ENCODE results near the gene TOM1L2. TPM values are rescaled to one million over a fixed set of nuclear protein-coding genes. Genes with fewer than 3 reads are reported as not detected.
A peak's percentile ranks its signal among the peaks of the same experiment; 100 is the strongest.

Gene TOM1L2
- total RNA-seq, 1 experiment from 2014 or later = 35.5 TPM

DNA sequence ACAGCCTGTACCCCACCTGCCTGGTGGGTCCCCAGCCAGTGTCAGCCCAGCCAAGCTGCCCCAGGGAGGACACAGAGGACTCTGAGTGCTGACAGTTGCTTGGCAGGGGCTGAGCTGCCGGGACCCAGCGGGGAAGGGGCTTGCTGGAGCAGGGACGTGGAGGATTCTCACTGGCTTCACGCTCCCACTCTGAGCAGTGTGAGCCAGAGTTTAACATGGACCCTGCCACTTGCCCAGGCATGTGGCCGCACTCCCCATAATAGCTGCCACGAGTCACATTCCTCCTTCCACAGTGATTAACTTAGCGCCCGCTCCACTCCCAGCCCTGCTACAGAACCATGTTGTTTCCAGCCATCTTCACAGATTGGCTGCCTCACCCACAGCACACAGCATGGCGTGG is 166.6 kb downstream of the TOM1L2 start:
- Mint-ChIP-seq H3K27ac (ENCODE audit: unreplicated experiment) (peak overlapping the region; percentile 62), H3K4me1 (ENCODE audit: low read depth, unreplicated experiment) (no peaks in the 10 kb centered on the region), H3K4me3 (ENCODE audit: unreplicated experiment) (no peak overlapping the region), H3K9me3 (ENCODE audit: unreplicated experiment) (no peaks in the 10 kb centered on the region), H3K27me3 (ENCODE audit: insufficient read depth, unreplicated experiment) (no peaks in the 10 kb centered on the region), H3K36me3 (ENCODE audit: insufficient read depth, unreplicated experiment) (peaks cover 82% of the 10 kb centered on the region)
- Histone ChIP-seq H3K27me3 (replicated peaks; ENCODE audit: control insufficient read depth, insufficient read depth, low read length) (no peaks in the 10 kb centered on the region), H3K36me3 (ENCODE audit: control insufficient read depth, insufficient read depth, low read length) (peaks cover 3% of the 10 kb centered on the region), H3K4me3 (ENCODE audit: low read depth, low read length) (no peak overlapping the region), H3K4me1 (no peaks in the 10 kb centered on the region), H3K9me3 (no peaks in the 10 kb centered on the region)
- no peak for TF ChIP-seq CTCF (IDR thresholded peaks at IDR 0.05; ENCODE audit: insufficient read depth in 1 of 2, low read depth in 1 of 2, low read length in 1 of 2, severe bottlenecking in 1 of 2, unreplicated experiment in 1 of 2)
- intact Hi-C loops (cut with micrococcal nuclease; ENCODE audit: unreplicated experiment) = no loop called here
- CTCF ChIA-PET = interaction anchor here (0.6 kb wide), 1 partner anchor 85 kb away, joined by 3 read pairs; no protein-coding TSS in a partner anchor
- no peak for DNase-seq
- no TSS peak for BruUV-seq (replicated peaks)
- POLR2A ChIA-PET = no interaction called here

DNA sequence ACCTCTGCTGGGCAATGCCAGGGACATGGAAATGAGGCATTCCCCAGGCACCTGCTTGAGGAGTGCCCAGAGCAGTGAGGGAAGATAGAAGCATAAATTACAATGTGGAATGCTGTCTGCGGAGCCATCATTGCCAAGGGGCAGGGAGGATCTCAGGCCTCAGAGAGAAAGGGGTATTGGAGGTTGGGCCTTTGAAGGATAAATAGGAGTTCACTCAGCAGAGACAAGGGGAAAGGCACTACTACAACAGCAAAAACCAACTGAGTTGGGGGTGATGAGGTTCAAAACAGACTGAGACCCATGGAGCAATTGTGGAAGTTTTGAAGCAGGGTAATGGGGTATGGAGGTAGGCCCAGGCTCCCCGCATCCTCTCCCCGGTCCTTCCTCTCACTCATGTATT is 168.2 kb downstream of the TOM1L2 start:
- Mint-ChIP-seq H3K4me3 (ENCODE audit: unreplicated experiment) (no peak overlapping the region), H3K9me3 (ENCODE audit: unreplicated experiment) (no peaks in the 10 kb centered on the region), H3K4me1 (ENCODE audit: low read depth, unreplicated experiment) (no peaks in the 10 kb centered on the region), H3K27ac (ENCODE audit: unreplicated experiment) (peak overlapping the region; percentile 8), H3K27me3 (ENCODE audit: insufficient read depth, unreplicated experiment) (no peaks in the 10 kb centered on the region), H3K36me3 (ENCODE audit: insufficient read depth, unreplicated experiment) (peaks cover 67% of the 10 kb centered on the region)
- H3K27me3 ChIP-seq (replicated peaks; ENCODE audit: control insufficient read depth, insufficient read depth, low read length) = no peaks in the 10 kb centered on the region
- no TSS peak for BruUV-seq (replicated peaks)
- CTCF ChIA-PET = no interaction called here
- H3K9me3 ChIP-seq = no peaks in the 10 kb centered on the region
- H3K36me3 ChIP-seq (ENCODE audit: control insufficient read depth, insufficient read depth, low read length) = peaks cover 2% of the 10 kb centered on the region; the same call in 1 of the 2 replicates
- H3K4me3 ChIP-seq (ENCODE audit: low read depth, low read length) = no peak overlapping the region
- no peak for DNase-seq
- POLR2A ChIA-PET = no interaction called here
- no peak for TF ChIP-seq CTCF (IDR thresholded peaks at IDR 0.05; ENCODE audit: insufficient read depth in 1 of 2, low read depth in 1 of 2, low read length in 1 of 2, severe bottlenecking in 1 of 2, unreplicated experiment in 1 of 2)
- intact Hi-C loops (cut with micrococcal nuclease; ENCODE audit: unreplicated experiment) = no loop called here
- no peaks in the 10 kb centered on the region for H3K4me1 ChIP-seq

- no peak for TF ChIP-seq CTCF (IDR thresholded peaks at IDR 0.05; ENCODE audit: insufficient read depth in 1 of 2, low read depth in 1 of 2, low read length in 1 of 2, severe bottlenecking in 1 of 2, unreplicated experiment in 1 of 2)
- no peak overlapping the region for H3K4me3 Mint-ChIP-seq (ENCODE audit: unreplicated experiment)
- ChIA-PET POLR2A (no interaction called here), CTCF (no interaction called here)
- no peak overlapping the region for H3K27ac Mint-ChIP-seq (ENCODE audit: unreplicated experiment)
- Histone ChIP-seq H3K9me3 (no peaks in the 10 kb centered on the region), H3K4me3 (ENCODE audit: low read depth, low read length) (no peak overlapping the region), H3K4me1 (no peaks in the 10 kb centered on the region), H3K36me3 (ENCODE audit: control insufficient read depth, insufficient read depth, low read length) (peaks cover 2% of the 10 kb centered on the region; the same call in 1 of the 2 replicates), H3K27me3 (replicated peaks; ENCODE audit: control insufficient read depth, insufficient read depth, low read length) (no peaks in the 10 kb centered on the region)
- no peaks in the 10 kb centered on the region for H3K4me1 Mint-ChIP-seq (ENCODE audit: low read depth, unreplicated experiment)
- peaks cover 66% of the 10 kb centered on the region for H3K36me3 Mint-ChIP-seq (ENCODE audit: insufficient read depth, unreplicated experiment)
- no peak for DNase-seq
- no peaks in the 10 kb centered on the region for H3K27me3 Mint-ChIP-seq (ENCODE audit: insufficient read depth, unreplicated experiment)
- no TSS peak for BruUV-seq (replicated peaks)
- no peaks in the 10 kb centered on the region for H3K9me3 Mint-ChIP-seq (ENCODE audit: unreplicated experiment)
- intact Hi-C loops (cut with micrococcal nuclease; ENCODE audit: unreplicated experiment) = no loop called here
These were observed 170.3 kb downstream of the TOM1L2 start for GRCh38 chr17:17801800-17802481.
